SU-DHL-6 (cell line): ENCODE measurements around the gene ZFP1.

Experiments used
- EZH2phosphoT487 ChIP-seq: fragments of 200-600 bp; sonication (generic), shearing (Covaris generic); conservative IDR thresholded peaks from 2 replicates; pipeline ENCODE4 v1.6.1; 2018; ENCODE audit warnings: mild to moderate bottlenecking, antibody characterized with exemption, low read length, moderate library complexity, mixed read lengths
- TF ChIP-seq, protein P1 (sequence below): fragments of 200-600 bp; sonication (generic); IDR thresholded peaks from one replicate; pipeline ENCODE4 v1.5.1; 2017; ENCODE audit warnings: antibody characterized with exemption, mild to moderate bottlenecking, low read length, moderate library complexity; ENCODE audit not compliant: insufficient read depth, poor library complexity, severe bottlenecking

DNA sequence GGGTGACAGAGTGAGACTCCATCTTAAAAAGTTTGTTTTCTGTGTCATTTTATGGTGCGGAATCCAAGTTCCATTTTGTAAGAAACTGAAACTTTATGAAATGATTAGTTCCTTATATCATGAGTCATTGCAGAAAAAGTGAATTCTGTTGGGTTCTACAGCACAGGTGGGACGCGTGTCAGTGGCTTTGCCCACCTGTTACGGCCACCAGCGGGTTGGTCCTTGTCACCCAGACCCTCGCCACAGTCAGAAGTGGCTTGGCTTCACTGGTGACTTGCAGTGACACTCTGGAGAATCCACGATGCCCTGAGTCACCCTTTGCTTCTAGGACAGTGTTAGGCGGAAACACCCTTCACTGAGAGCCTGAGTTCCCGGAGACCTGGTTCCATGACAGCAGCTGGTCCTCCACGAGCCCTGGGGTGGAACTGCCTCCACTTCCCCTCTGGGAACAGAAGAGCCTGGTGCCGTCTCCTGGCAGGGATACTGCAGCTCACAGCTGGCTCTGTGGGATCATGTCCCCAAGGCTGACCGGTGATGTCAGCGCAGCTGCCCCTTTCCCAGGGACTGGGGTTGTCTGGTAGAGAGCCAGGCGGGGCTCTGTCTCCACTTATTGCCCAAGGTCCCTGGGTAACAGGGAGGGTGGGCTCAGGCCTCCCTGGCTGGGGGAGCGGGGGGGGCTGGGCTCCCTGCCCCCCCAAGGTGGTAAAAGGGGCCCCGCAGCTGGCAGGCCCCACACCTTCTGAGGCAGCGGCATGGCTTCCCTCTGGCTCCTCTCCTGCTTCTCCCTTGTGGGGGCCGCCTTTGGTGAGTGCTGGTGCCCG is 70.1 kb downstream of the ZFP1 start, which contains the start of gene CTRB1:
- TF ChIP-seq, protein P1, sequence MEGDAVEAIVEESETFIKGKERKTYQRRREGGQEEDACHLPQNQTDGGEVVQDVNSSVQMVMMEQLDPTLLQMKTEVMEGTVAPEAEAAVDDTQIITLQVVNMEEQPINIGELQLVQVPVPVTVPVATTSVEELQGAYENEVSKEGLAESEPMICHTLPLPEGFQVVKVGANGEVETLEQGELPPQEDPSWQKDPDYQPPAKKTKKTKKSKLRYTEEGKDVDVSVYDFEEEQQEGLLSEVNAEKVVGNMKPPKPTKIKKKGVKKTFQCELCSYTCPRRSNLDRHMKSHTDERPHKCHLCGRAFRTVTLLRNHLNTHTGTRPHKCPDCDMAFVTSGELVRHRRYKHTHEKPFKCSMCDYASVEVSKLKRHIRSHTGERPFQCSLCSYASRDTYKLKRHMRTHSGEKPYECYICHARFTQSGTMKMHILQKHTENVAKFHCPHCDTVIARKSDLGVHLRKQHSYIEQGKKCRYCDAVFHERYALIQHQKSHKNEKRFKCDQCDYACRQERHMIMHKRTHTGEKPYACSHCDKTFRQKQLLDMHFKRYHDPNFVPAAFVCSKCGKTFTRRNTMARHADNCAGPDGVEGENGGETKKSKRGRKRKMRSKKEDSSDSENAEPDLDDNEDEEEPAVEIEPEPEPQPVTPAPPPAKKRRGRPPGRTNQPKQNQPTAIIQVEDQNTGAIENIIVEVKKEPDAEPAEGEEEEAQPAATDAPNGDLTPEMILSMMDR, result no peak
- no peak for TF ChIP-seq EZH2phosphoT487
